Astrocyte (in vitro differentiated cells and primary cell): ENCODE data around the gene FOXD1. TPM values are rescaled to one million over a fixed set of nuclear protein-coding genes. Genes with fewer than 3 reads are reported as not detected.

Source experiments
- DNase-seq: peaks from one replicate; pipeline ENCODE4 v3.0.0-alpha.2; 2010; ENCODE audit warnings: low read depth
- FAIRE-seq: peaks from 2 replicates; lab custom pipeline; 2011; peaks lifted over from hg19 to GRCh38; lab: Jason Lieb, UNC
- H2AFZ ChIP-seq: 2 replicates; pipeline ENCODE4 v1.6.0; 2012; ENCODE audit warnings: low read depth, low read length, inconsistent platforms
- H3K27ac ChIP-seq: 2 replicates; pipeline ENCODE4 v1.5.1; 2011; ENCODE audit warnings: low read depth, low read length, inconsistent platforms
- H3K27me3 ChIP-seq: 2 replicates; pipeline ENCODE4 v1.6.0; 2011; ENCODE audit warnings: low read length, inconsistent platforms; ENCODE audit not compliant: insufficient read depth
- H3K36me3 ChIP-seq: 2 replicates; pipeline ENCODE4 v1.5.1; 2011; ENCODE audit warnings: low read length, inconsistent platforms; ENCODE audit not compliant: insufficient read depth
- H3K4me1 ChIP-seq: 2 replicates; pipeline ENCODE4 v1.5.1; 2011; ENCODE audit warnings: low read length, inconsistent platforms; ENCODE audit not compliant: insufficient read depth
- H3K4me2 ChIP-seq: 2 replicates; pipeline ENCODE4 v1.6.0; 2012; ENCODE audit warnings: low read length, inconsistent platforms
- H3K4me3 ChIP-seq: 2 replicates; pipeline ENCODE4 v1.5.1; 2011; ENCODE audit warnings: low read depth, mild to moderate bottlenecking, low read length, inconsistent platforms; ENCODE audit not compliant: insufficient read depth
- H3K79me2 ChIP-seq: 2 replicates; pipeline ENCODE4 v1.6.0; 2012; ENCODE audit warnings: mild to moderate bottlenecking, low read length, inconsistent platforms; ENCODE audit not compliant: insufficient read depth
- H3K9ac ChIP-seq: 2 replicates; pipeline ENCODE4 v1.6.0; 2012; ENCODE audit warnings: mild to moderate bottlenecking, low read length, inconsistent platforms
- H3K9me3 ChIP-seq: 2 replicates; pipeline ENCODE4 v1.5.1; 2012; ENCODE audit warnings: low read depth, mild to moderate bottlenecking, low read length, inconsistent platforms; ENCODE audit not compliant: insufficient read depth
- H4K20me1 ChIP-seq: 2 replicates; pipeline ENCODE4 v1.6.0; 2012; ENCODE audit warnings: low read length, inconsistent platforms; ENCODE audit not compliant: insufficient read depth
- H3K27ac Mint-ChIP-seq: one replicate; pipeline ENCODE4 v1.8.0; 2021; ENCODE audit warnings: mild to moderate bottlenecking, mixed read lengths; ENCODE audit not compliant: unreplicated experiment
- H3K27me3 Mint-ChIP-seq: one replicate; pipeline ENCODE4 v1.8.0; 2021; ENCODE audit warnings: low read depth, mixed read lengths; ENCODE audit not compliant: unreplicated experiment
- H3K36me3 Mint-ChIP-seq: one replicate; pipeline ENCODE4 v1.8.0; 2021; ENCODE audit warnings: low read depth, mixed read lengths; ENCODE audit not compliant: unreplicated experiment
- H3K4me1 Mint-ChIP-seq: one replicate; pipeline ENCODE4 v1.8.0; 2021; ENCODE audit warnings: low read depth, mixed read lengths; ENCODE audit not compliant: unreplicated experiment
- H3K4me3 Mint-ChIP-seq: one replicate; pipeline ENCODE4 v1.8.0; 2021; ENCODE audit warnings: mild to moderate bottlenecking, moderate library complexity, mixed read lengths; ENCODE audit not compliant: unreplicated experiment
- H3K9me3 Mint-ChIP-seq: one replicate; pipeline ENCODE4 v1.8.0; 2021; ENCODE audit warnings: mild to moderate bottlenecking, mixed read lengths; ENCODE audit not compliant: unreplicated experiment
- EZH2 ChIP-seq: IDR thresholded peaks from 2 replicates; pipeline ENCODE4 v1.6.1; 2012; ENCODE audit warnings: mild to moderate bottlenecking, low read length, inconsistent platforms; ENCODE audit not compliant: insufficient read depth
- total RNA-seq: library from RNA; stranded (reverse); gene quantifications from 2 replicates; pipeline ENCODE4 v1.2.1, GENCODE V29; 2021
- TF ChIP-seq, protein P1 (sequence below): IDR thresholded peaks from 2 replicates; pipeline ENCODE4 v1.5.1; 2011; ENCODE audit warnings: low read depth, mild to moderate bottlenecking, inconsistent platforms, low read length, moderate library complexity; ENCODE audit not compliant: insufficient read depth

FOXD1 gene
- total RNA-seq, 1 donor from 2014 or later = 16.9 TPM

DNA sequence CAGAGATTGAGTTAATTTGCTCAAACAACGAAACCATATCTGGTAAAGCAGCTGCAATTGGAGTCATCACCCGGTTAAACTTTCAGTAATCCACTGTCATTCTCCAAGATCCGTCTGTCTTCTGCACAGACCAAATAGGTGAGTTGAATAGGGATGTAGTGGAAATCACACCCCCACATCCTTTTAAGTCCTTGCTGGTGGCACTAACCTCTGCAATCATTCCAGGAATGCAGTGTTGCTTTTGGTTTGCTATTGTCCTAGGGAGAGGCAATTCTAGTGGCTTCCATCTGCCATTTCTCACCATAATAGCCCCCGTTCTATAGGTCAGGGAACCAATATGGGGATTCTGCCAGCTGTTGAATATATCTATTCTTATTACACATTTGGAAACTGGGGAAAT, 35.1 kb upstream of the FOXD1 start:
- no peaks in the 10 kb centered on the region for H3K36me3 Mint-ChIP-seq
- no peak for FAIRE-seq

GRCh38 chr5:73482383-73483136, 34.0 kb upstream of the FOXD1 start:
- H2AFZ ChIP-seq = no peak overlapping the region
- H3K36me3 Mint-ChIP-seq = no peaks in the 10 kb centered on the region
- H3K9ac ChIP-seq = no peak overlapping the region
- H3K4me1 Mint-ChIP-seq = peaks cover 3% of the 10 kb centered on the region
- H3K4me2 ChIP-seq = no peak overlapping the region
- peaks cover 5% of the 10 kb centered on the region for H3K27me3 Mint-ChIP-seq
- H3K4me1 ChIP-seq = no peaks in the 10 kb centered on the region
- FAIRE-seq = no peak
- no peaks in the 10 kb centered on the region for H3K27me3 ChIP-seq
- no peak overlapping the region for H3K4me3 Mint-ChIP-seq
- peak; percentile 79 for DNase-seq
- no peaks in the 10 kb centered on the region for H4K20me1 ChIP-seq
- H3K36me3 ChIP-seq = no peaks in the 10 kb centered on the region
- no peak overlapping the region for H3K4me3 ChIP-seq
- H3K27ac ChIP-seq = no peak overlapping the region
- H3K79me2 ChIP-seq = no peaks in the 10 kb centered on the region
- no peak overlapping the region for H3K27ac Mint-ChIP-seq
- no peaks in the 10 kb centered on the region for H3K9me3 ChIP-seq
- H3K9me3 Mint-ChIP-seq = no peaks in the 10 kb centered on the region
- no peak for TF ChIP-seq EZH2
- TF ChIP-seq, protein P1, sequence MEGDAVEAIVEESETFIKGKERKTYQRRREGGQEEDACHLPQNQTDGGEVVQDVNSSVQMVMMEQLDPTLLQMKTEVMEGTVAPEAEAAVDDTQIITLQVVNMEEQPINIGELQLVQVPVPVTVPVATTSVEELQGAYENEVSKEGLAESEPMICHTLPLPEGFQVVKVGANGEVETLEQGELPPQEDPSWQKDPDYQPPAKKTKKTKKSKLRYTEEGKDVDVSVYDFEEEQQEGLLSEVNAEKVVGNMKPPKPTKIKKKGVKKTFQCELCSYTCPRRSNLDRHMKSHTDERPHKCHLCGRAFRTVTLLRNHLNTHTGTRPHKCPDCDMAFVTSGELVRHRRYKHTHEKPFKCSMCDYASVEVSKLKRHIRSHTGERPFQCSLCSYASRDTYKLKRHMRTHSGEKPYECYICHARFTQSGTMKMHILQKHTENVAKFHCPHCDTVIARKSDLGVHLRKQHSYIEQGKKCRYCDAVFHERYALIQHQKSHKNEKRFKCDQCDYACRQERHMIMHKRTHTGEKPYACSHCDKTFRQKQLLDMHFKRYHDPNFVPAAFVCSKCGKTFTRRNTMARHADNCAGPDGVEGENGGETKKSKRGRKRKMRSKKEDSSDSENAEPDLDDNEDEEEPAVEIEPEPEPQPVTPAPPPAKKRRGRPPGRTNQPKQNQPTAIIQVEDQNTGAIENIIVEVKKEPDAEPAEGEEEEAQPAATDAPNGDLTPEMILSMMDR = no peak

More for the DNA sequence above, 35.1 kb upstream of the FOXD1 start:
- no peak overlapping the region for H3K27ac Mint-ChIP-seq
- H3K4me3 ChIP-seq = no peak overlapping the region
- no peaks in the 10 kb centered on the region for H3K79me2 ChIP-seq
- no peak overlapping the region for H3K4me2 ChIP-seq
- no peak for TF ChIP-seq EZH2
- TF ChIP-seq, protein P1 = no peak
- no peaks in the 10 kb centered on the region for H3K36me3 ChIP-seq
- no peaks in the 10 kb centered on the region for H4K20me1 ChIP-seq
- H3K9me3 Mint-ChIP-seq = no peaks in the 10 kb centered on the region
- H3K27me3 ChIP-seq = no peaks in the 10 kb centered on the region
- H2AFZ ChIP-seq = no peak overlapping the region
- no peak overlapping the region for H3K9ac ChIP-seq
- H3K27ac ChIP-seq = no peak overlapping the region
- H3K4me1 ChIP-seq = no peaks in the 10 kb centered on the region
- H3K4me1 Mint-ChIP-seq = peaks cover 3% of the 10 kb centered on the region
- no peak for DNase-seq
- H3K27me3 Mint-ChIP-seq = peaks cover 8% of the 10 kb centered on the region
- no peaks in the 10 kb centered on the region for H3K9me3 ChIP-seq
- H3K4me3 Mint-ChIP-seq = no peak overlapping the region

GRCh38 chr5:73480500-73480899, 31.9 kb upstream of the FOXD1 start:
- FAIRE-seq (no peak), DNase-seq (no peak)
- Histone ChIP-seq H3K4me1 (no peaks in the 10 kb centered on the region), H3K9me3 (no peaks in the 10 kb centered on the region), H2AFZ (no peak overlapping the region), H3K4me2 (no peak overlapping the region), H4K20me1 (no peaks in the 10 kb centered on the region), H3K9ac (no peak overlapping the region), H3K79me2 (no peaks in the 10 kb centered on the region), H3K27ac (no peak overlapping the region), H3K27me3 (no peaks in the 10 kb centered on the region), H3K36me3 (no peaks in the 10 kb centered on the region), H3K4me3 (no peak overlapping the region)
- H3K4me3 Mint-ChIP-seq = no peak overlapping the region
- H3K9me3 Mint-ChIP-seq = no peaks in the 10 kb centered on the region
- H3K36me3 Mint-ChIP-seq = no peaks in the 10 kb centered on the region
- H3K27me3 Mint-ChIP-seq = no peaks in the 10 kb centered on the region
- no peak overlapping the region for H3K27ac Mint-ChIP-seq
- TF ChIP-seq, protein P1 = no peak
- no peak for TF ChIP-seq EZH2
- H3K4me1 Mint-ChIP-seq = peaks cover 3% of the 10 kb centered on the region
